DND-41 (cell line): ENCODE measurements around the gene BCCIP.

ENCODE experiments used
- ATAC-seq: fragments of 200-7000 bp; cut with Tn5 transposase; 3 replicates; pipeline ENCODE4 v1.9.1; 2021; ENCODE audit warnings: low read depth; ENCODE audit not compliant: insufficient read depth
- DNase-seq: peaks from one replicate; pipeline ENCODE4 v3.0.0-alpha.2; 2020
- H2AFZ ChIP-seq: 2 replicates; pipeline ENCODE4 v1.6.0; 2012; ENCODE audit warnings: low read depth, low read length
- H3K27ac ChIP-seq: 2 replicates; pipeline ENCODE4 v1.5.1; 2012; ENCODE audit warnings: low read length, inconsistent platforms
- H3K27me3 ChIP-seq: fragments of 200-600 bp; sonication (generic); 2 replicates; pipeline ENCODE4 v1.6.0; 2012; ENCODE audit warnings: low read length, mild to moderate bottlenecking, inconsistent platforms; ENCODE audit not compliant: insufficient read depth, poor library complexity
- H3K36me3 ChIP-seq: 2 replicates; pipeline ENCODE4 v1.5.1; 2012; ENCODE audit warnings: low read length, inconsistent platforms; ENCODE audit not compliant: insufficient read depth
- H3K4me1 ChIP-seq: 2 replicates; pipeline ENCODE4 v1.5.1; 2012; ENCODE audit warnings: mild to moderate bottlenecking, low read length; ENCODE audit not compliant: insufficient read depth
- H3K4me2 ChIP-seq: 2 replicates; pipeline ENCODE4 v1.6.0; 2012; ENCODE audit warnings: mild to moderate bottlenecking, moderate library complexity, low read length, inconsistent platforms; ENCODE audit not compliant: insufficient read depth
- H3K4me3 ChIP-seq, 2 experiments: fragments of 200-600 bp in 1 of 2; shearing (Covaris generic) in 1 of 2; 2 replicates each; pipeline ENCODE4 v1.5.1; 2012 to 2016; ENCODE audit warnings: inconsistent platforms in 2 of 2, low read length in 2 of 2, mild to moderate bottlenecking in 2 of 2, low read depth in 1 of 2, moderate library complexity in 1 of 2
- H3K79me2 ChIP-seq: 2 replicates; pipeline ENCODE4 v1.6.0; 2012; ENCODE audit warnings: low read length, inconsistent platforms; ENCODE audit not compliant: insufficient read depth
- H3K9ac ChIP-seq: 2 replicates; pipeline ENCODE4 v1.6.0; 2012; ENCODE audit warnings: low read depth, mild to moderate bottlenecking, inconsistent platforms, low read length, moderate library complexity
- H3K9me3 ChIP-seq: 2 replicates; pipeline ENCODE4 v1.5.1; 2012; ENCODE audit warnings: low read length, moderate library complexity, mild to moderate bottlenecking, inconsistent platforms; ENCODE audit not compliant: insufficient read depth, severe bottlenecking
- H4K20me1 ChIP-seq: 2 replicates; pipeline ENCODE4 v1.6.0; 2012; ENCODE audit warnings: low read length; ENCODE audit not compliant: insufficient read depth
- EZH2 ChIP-seq: IDR thresholded peaks from 3 replicates; pipeline ENCODE4 v1.6.1; 2012; ENCODE audit warnings: borderline replicate concordance, low read depth, mild to moderate bottlenecking, moderate library complexity, low read length, inconsistent platforms; ENCODE audit not compliant: severe bottlenecking
- TF ChIP-seq, protein P1 (sequence below): IDR thresholded peaks from 2 replicates; pipeline ENCODE4 v1.5.1; 2012; ENCODE audit warnings: borderline replicate concordance, low read length, moderate library complexity, mild to moderate bottlenecking; ENCODE audit not compliant: poor library complexity, severe bottlenecking; ENCODE audit errors: extremely low read depth

The BCCIP gene

DNA sequence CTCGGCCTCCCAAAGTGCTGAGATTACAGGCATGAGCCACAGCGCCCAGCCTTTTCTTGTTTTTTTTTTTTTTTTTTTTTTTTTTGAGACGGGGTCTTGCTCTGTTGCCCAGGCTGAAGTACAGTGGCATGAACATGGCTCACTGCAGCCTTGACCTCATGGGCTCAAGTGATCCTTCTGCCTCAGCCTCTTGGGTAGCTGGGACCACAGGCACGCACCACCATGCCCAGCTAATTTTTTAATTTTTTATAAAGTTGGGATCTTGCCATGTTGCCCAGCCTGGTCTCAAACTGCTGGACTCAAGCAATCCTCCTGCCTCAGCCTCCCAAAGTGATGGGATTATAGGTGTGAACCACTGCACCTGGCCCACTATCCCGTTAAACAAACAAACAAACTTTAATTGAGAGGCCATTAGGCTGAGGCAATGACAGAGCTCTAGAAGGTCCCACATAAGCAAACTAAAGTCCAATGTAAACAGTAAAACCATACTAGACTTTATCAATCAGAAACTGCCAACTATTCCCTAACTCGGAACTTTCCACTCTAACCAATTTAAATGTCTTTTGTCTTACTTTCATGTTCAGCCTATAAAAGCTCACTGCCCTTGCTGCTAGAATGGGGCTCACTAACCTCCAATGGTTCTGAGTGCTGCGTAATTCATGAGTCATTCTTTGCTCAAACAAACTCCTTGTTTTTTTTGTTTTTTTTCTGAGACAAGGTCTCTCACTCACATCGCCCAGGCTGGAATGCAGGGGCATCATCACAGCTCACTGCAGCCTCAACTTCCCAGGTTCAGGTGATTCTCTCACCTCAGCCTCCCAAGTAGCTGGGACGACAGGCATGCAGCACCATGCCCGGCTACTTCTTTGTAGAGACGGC lies 55.9 kb downstream of the BCCIP start:
- no peaks in the 10 kb centered on the region for H3K36me3 ChIP-seq
- H3K4me2 ChIP-seq = no peak overlapping the region
- no peak for DNase-seq
- no peak overlapping the region for H3K9ac ChIP-seq
- H3K4me1 ChIP-seq = no peaks in the 10 kb centered on the region
- H3K4me3 ChIP-seq = no peak overlapping the region
- H2AFZ ChIP-seq = no peak overlapping the region
- no peak overlapping the region for H3K27ac ChIP-seq
- no peaks in the 10 kb centered on the region for H3K79me2 ChIP-seq
- peaks cover 8% of the 10 kb centered on the region for H3K27me3 ChIP-seq
- peaks cover 9% of the 10 kb centered on the region for H3K9me3 ChIP-seq
- no peaks in the 10 kb centered on the region; the same call in 1 of the 2 replicates for H4K20me1 ChIP-seq
- no peak for ATAC-seq
- TF ChIP-seq EZH2 = no peak
- TF ChIP-seq, protein P1, sequence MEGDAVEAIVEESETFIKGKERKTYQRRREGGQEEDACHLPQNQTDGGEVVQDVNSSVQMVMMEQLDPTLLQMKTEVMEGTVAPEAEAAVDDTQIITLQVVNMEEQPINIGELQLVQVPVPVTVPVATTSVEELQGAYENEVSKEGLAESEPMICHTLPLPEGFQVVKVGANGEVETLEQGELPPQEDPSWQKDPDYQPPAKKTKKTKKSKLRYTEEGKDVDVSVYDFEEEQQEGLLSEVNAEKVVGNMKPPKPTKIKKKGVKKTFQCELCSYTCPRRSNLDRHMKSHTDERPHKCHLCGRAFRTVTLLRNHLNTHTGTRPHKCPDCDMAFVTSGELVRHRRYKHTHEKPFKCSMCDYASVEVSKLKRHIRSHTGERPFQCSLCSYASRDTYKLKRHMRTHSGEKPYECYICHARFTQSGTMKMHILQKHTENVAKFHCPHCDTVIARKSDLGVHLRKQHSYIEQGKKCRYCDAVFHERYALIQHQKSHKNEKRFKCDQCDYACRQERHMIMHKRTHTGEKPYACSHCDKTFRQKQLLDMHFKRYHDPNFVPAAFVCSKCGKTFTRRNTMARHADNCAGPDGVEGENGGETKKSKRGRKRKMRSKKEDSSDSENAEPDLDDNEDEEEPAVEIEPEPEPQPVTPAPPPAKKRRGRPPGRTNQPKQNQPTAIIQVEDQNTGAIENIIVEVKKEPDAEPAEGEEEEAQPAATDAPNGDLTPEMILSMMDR = no peak

DNA sequence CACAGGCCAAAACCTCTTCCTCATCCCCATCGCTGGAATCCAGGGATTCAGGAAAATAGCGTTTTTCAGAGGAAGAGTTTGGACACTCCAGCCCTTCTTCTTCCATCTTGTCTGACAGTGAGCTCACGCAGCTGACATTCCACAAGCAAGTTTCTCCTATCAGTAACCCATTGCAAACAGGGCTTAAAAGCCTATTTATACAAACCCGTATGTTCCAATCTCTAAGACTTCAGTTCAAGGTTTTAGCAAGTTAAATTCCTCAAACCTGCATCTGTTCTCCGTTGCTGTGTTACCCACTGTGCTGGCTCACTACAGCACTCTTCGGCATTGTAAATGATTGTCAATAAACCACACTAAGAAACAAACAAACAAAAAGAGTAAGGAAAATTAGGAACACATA lies 57.4 kb downstream of the BCCIP start:
- H3K36me3 ChIP-seq = no peaks in the 10 kb centered on the region
- no peak overlapping the region for H2AFZ ChIP-seq
- H3K4me2 ChIP-seq = no peak overlapping the region
- no peak for ATAC-seq
- no peak for TF ChIP-seq EZH2
- TF ChIP-seq, protein P1 = no peak
- peaks cover 8% of the 10 kb centered on the region for H3K9me3 ChIP-seq
- H3K27ac ChIP-seq = no peak overlapping the region
- no peaks in the 10 kb centered on the region for H3K4me1 ChIP-seq
- H3K79me2 ChIP-seq = no peaks in the 10 kb centered on the region
- peaks cover 8% of the 10 kb centered on the region for H3K27me3 ChIP-seq
- H4K20me1 ChIP-seq = no peaks in the 10 kb centered on the region; the same call in 1 of the 2 replicates
- no peak for DNase-seq
- H3K4me3 ChIP-seq = no peak overlapping the region
- no peak overlapping the region for H3K9ac ChIP-seq

DNA sequence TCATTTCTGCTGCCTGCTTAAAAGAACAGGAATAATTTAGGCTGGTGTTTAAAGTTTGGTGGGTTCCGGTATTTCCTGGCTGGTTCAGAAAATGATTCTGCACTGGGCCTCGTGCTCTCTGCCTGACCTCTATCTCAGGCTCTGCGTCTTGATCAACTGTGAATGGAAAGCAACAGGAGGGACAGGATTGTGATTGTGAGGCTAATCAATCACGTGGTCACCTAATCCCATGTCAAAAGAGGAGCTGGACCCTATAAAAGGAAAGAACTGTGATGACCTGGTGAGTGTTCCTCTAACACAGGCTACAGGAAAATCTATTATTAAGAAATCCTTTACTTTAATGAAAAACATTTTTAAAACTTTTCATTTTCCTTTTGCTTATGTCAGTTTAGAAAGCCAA lies 57.8 kb downstream of the BCCIP start, which contains the start of gene DHX32:
DHX32 (minus strand) TSS at position 101 of the 400 bp plus-strand sequence. CDS start 468 bp downstream, outside the sequence.
- Histone ChIP-seq H3K36me3 (no peaks in the 10 kb centered on the region), H3K9ac (no peak within 1 kb of the TSS), H3K27me3 (peaks cover 8% of the 10 kb centered on the region), H3K27ac (no peak within 1 kb of the TSS), H4K20me1 (no peaks in the 10 kb centered on the region; the same call in 1 of the 2 replicates), H3K4me2 (no peak within 1 kb of the TSS), H3K79me2 (no peaks in the 10 kb centered on the region), H3K9me3 (peaks cover 3% of the 10 kb centered on the region), H3K4me1 (no peaks in the 10 kb centered on the region), H3K4me3 (no peak within 1 kb of the TSS), H2AFZ (no peak within 1 kb of the TSS)
- TF ChIP-seq, protein P1 = no peak
- no peak for TF ChIP-seq EZH2
- DNase-seq (no peak), ATAC-seq (no peak)
